ENCODE data around the gene CDC42EP1.
"Not testable (repeated sequence)": the region's sequence is repeated elsewhere in the genome, so short reads cannot be mapped to it uniquely, and the experiment has no call there.

The CDC42EP1 gene

DNA sequence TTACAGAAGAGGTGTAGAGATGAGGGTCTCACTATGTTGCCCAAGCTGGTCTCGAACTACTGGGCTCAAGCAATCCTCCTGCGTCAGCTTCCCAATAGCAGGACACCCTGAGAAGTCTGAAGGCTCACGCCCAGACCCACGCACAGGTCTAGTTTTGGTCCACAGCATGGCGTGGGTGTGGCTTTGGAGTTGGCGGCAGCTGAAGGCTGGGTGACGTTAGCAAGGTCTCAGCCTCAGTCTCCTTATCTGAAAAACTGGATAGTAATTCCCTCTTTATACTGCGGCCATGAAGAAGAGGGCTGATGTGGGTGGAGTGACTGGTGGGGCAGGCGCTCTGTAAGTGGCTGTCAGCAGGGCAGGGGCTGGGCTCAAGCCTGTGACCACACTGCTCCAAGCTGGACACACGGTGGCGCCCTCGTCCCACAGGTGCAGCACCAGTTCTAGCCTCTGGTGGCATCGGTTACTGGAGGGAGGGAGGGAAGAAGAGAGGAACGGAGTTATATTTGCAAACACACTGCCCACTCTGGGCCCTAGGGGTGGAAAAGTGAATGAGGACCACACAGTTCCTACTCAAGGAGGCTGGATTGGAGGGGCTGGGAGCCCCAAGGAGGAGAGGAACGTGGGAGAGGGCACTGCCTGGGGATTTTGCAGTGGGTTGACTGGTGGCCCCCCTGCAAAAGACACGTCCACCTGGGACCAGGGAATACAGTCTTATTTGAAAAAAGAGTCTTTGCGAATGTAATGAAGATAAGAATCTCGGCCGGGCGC is 21.5 kb upstream of the CDC42EP1 start:
- peak; percentile 90 for DNase-seq (ENCODE audit: low read depth)
- no peak overlapping the region for H3K4me3 ChIP-seq (ENCODE audit: low read length)
- TF ChIP-seq, protein P1, sequence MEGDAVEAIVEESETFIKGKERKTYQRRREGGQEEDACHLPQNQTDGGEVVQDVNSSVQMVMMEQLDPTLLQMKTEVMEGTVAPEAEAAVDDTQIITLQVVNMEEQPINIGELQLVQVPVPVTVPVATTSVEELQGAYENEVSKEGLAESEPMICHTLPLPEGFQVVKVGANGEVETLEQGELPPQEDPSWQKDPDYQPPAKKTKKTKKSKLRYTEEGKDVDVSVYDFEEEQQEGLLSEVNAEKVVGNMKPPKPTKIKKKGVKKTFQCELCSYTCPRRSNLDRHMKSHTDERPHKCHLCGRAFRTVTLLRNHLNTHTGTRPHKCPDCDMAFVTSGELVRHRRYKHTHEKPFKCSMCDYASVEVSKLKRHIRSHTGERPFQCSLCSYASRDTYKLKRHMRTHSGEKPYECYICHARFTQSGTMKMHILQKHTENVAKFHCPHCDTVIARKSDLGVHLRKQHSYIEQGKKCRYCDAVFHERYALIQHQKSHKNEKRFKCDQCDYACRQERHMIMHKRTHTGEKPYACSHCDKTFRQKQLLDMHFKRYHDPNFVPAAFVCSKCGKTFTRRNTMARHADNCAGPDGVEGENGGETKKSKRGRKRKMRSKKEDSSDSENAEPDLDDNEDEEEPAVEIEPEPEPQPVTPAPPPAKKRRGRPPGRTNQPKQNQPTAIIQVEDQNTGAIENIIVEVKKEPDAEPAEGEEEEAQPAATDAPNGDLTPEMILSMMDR (conservative IDR thresholded peaks at IDR 0.05; ENCODE audit: low read length): peak; percentile 95

DNA sequence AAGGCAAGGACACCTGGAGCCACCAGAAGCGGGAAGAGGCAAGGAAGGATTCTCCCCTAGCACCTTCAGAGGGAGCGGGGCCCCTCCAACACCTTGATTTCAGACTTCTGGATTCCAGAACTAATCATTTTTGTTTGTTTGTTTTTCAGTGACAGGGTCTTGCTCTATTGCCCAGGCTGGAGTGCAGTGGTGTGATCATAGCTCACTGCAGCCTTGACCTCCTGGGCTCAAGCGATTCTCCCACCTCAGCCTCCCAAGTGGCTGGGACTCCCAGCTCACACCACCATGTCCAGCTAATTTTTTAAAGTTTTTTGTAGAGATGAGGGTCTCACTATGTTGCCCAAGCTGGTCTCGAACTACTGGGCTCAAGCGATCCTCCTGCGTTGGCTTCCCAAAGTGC is 20.5 kb upstream of the CDC42EP1 start:
- H3K4me3 ChIP-seq (ENCODE audit: low read length); DNase-seq (ENCODE audit: low read depth): not testable (repeated sequence)

DNA sequence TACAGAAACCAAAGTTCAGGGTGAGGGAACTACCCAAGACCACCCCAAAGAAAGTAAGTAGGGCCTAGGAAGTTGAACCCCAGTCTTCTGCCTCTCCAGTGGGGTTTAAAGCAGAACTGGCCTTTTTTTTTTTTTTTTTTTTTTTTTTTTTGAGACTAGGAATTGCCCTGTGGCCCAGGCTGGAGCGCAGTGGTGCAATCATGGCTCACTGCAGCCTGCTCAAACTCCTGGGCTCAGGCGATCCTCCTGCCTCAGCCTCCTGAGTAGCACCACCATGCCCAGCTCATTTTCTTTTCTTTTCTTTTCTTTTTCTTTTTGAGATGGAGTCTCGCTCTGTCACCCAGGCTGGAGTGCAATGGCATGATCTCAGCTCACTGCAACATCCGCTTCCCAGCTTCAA is 17.9 kb upstream of the CDC42EP1 start:
- not testable (repeated sequence) for DNase-seq (ENCODE audit: low read depth); H3K4me3 ChIP-seq (ENCODE audit: low read length)

DNA sequence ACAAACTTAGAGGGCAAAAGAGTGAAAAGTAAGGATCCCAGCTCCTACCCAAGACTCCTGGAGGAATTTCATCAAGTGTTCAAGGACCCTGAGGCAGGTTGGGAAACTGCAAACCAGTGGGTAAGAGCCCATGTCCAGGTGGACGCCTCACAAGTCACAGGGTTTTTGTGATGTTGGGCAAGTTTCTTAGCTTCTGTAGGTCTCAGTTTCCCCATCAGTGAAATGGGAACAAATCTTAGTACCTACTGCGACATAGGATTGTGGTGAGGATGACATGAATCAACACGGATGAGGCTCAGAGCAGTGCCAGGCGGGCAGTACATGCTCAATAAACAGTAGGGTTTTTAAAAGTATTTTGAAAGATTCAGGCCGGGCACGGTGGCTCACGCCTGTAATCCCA is 17.3 kb upstream of the CDC42EP1 start:
- TF ChIP-seq, protein P1 (conservative IDR thresholded peaks at IDR 0.05; ENCODE audit: low read length): no peak
- no peak for DNase-seq (ENCODE audit: low read depth)
- H3K4me3 ChIP-seq (ENCODE audit: low read length): no peak overlapping the region

DNA sequence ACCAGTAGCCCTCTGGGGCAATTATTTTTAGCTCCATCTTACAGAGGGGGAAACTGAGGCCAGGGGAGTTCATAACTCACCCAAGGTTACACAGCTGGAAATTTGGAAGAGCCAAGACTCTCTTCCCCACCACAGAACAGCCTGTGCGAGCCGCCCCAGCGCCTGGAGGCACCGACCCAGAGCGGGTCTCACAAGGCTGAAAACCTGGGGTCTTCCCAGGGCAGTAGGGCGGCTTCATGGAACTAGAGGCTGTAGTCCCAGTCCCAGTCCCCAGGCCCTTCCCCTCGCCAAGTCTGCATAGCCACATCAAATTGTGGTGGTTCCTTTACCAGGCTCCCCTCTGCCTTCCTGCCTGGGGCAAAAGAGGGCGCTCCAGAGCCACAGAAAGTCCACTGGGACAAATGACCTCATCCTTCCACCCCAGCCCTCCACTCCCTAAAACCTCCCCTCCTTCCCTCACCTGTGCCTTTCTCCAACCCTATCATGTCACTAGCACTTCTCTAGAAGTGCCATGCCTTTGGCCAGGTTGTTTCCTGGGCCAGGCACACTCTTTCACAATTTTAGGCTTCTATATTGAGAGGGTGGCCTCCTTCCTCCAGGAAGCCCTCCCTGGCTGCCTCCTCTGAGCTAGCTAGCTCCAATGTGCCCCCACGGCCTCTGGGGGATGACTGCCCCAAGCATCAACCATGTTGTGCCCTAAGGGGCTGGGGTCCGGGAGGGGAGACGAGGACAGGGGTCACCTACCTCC is 15.2 kb upstream of the CDC42EP1 start:
- H3K4me3 ChIP-seq (ENCODE audit: low read length): peak overlapping the region; percentile 47
- TF ChIP-seq, protein P1 (conservative IDR thresholded peaks at IDR 0.05; ENCODE audit: low read length): peak; percentile 87
- peak; percentile 61 for DNase-seq (ENCODE audit: low read depth)

DNA sequence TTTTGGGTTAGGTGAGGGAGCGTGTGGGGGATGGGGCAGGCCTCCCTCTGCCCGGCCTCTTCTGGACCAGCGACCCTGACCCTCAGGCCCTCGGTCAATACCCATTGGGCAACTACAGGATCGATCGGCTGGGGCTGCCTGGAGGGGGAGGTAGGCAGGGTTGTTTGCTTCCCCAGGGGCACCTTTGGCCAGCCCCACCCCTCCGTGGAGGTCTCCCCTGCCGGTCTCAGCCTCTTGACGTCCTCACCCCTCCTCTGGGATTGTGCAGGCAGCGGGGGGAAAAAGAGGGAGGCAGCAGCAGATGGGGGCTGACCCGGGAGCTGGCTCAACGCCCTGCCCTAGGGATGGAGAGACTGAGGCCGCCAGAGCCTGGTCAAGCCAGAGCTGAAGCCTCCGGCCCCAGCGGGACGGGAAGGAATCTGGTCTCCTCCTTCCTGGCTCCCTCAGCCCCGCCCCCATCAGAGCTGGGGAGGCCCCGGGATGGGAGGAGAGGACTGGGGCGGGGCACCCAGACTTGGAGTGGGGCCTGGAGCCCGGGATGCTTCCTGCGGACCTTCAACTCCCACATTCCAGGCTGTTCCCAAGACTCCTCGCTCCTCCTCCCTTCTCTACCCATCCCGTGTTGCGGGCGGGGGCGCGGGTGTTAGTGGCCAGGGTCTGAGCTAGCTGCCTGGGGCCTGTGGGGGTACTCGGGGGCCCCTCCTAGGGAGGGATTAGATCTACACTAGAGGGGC is 14.4 kb upstream of the CDC42EP1 start:
- peak; percentile 96 for DNase-seq (ENCODE audit: low read depth)
- peak overlapping the region; percentile 47 for H3K4me3 ChIP-seq (ENCODE audit: low read length)

DNA sequence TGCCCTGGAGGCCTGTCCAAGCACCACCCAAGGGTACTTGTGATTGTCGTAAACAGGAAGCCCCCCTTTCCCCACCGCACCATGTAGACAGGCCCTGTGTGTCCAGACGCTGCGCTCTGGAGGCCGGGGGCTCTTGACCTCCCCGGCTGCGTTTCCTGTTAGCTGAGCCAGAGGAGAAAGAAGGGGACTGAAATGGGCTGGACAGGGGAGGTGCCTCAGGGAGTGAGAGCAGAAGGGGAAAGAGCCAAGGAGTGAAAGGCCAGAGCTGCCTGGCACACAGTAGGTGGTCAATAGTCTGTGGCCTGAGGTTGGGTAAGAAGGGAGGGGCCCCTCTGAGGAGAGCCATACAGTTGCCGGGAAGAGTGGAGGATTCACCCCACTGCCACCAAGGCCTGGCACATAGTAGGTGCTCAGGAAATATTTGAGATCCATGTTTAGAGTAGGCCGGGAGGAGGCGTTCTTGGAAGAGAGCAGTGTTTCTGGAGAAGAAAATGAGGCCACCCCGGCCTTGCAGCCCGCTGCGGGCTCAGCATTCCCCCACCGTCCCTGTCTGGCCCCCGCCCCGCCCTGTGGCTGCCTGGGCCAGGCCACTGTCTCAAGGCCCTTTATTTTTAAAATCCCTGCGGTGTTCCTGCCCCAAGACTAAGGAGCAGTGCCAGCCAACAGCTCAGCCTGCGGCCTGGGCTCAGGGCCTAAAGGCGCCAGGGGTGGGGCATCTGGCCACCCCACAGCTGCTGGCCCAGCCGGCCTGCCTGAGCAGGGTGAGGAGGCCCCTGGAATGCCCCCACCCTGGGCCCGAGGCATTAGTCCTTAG is 13.6 kb upstream of the CDC42EP1 start:
- no peak overlapping the region for H3K4me3 ChIP-seq (ENCODE audit: low read length)
- peak; percentile 84 for DNase-seq (ENCODE audit: low read depth)
- TF ChIP-seq, protein P1 (conservative IDR thresholded peaks at IDR 0.05; ENCODE audit: low read length): peak; percentile 30; the same call in 1 of the 2 replicates

More for the DNA sequence above, 14.4 kb upstream of the CDC42EP1 start:
- TF ChIP-seq, protein P1 (conservative IDR thresholded peaks at IDR 0.05; ENCODE audit: low read length): no peak

All from AG10803 (cell line).